SK-N-SH (cell line): ENCODE results near the gene MAU2. TPM values are rescaled to one million over a fixed set of nuclear protein-coding genes. Genes with fewer than 3 reads are reported as not detected.

ENCODE experiments used
- CTCF ChIA-PET: fragments of 300-600, 350-600 bp; formaldehyde crosslinking; extraction: SDS; loops from one replicate; lab custom pipeline; 2021; lab: Yijun Ruan, JAX
- POLR2A ChIA-PET: fragments of 350-600 bp; sonication (Branson Sonifier 250); formaldehyde crosslinking; extraction: SDS; loops from one replicate; lab custom pipeline; 2020; ENCODE audit warnings: antibody characterized with exemption, inconsistent platforms; lab: Yijun Ruan, JAX
- DNase-seq: peaks from one replicate; pipeline ENCODE4 v3.0.0; 2012
- H2AFZ ChIP-seq: fragments of 200-600 bp; sonication (generic); 2 replicates; pipeline ENCODE4 v1.8.1; 2016; ENCODE audit warnings: antibody characterized with exemption, mild to moderate bottlenecking, low read depth
- H3F3A ChIP-seq: fragments of 200-600 bp; sonication (generic); replicated peaks from 2 replicates; pipeline ENCODE3; 2016; ENCODE audit warnings: antibody characterized with exemption, mild to moderate bottlenecking; ENCODE audit not compliant: insufficient read depth
- H3K27ac ChIP-seq, 2 experiments: fragments of 200-500 bp in 1 of 2; fragments of 200-600 bp in 1 of 2; sonication (Bioruptor generic) in 1 of 2; sonication (generic), shearing (Covaris generic) in 1 of 2; 2 replicates each; pipeline versions ENCODE4 v1.5.1 to v1.6.1; 2014 to 2016; ENCODE audit warnings: low read depth in 2 of 2, inconsistent platforms in 1 of 2, low read length in 1 of 2, mild to moderate bottlenecking in 1 of 2, mixed read lengths in 1 of 2
- H3K27me3 ChIP-seq: fragments of 200-600 bp; sonication (generic), shearing (Covaris generic); 2 replicates; pipeline ENCODE4 v1.6.1; 2016; ENCODE audit warnings: mixed run types; ENCODE audit not compliant: insufficient read depth
- H3K36me3 ChIP-seq, 2 experiments: fragments of 200-500 bp in 1 of 2; fragments of 200-600 bp in 1 of 2; sonication (Bioruptor generic) in 1 of 2; sonication (generic) in 1 of 2; replicated peaks in 1 of 2; 2 replicates each; pipeline versions ENCODE3 to v1.5.1; 2014 to 2016; ENCODE audit warnings: low read length in 1 of 2, mild to moderate bottlenecking in 1 of 2; ENCODE audit not compliant: insufficient read depth in 2 of 2, control insufficient read depth in 1 of 2
- H3K4me1 ChIP-seq, 2 experiments: fragments of 200-500 bp in 1 of 2; fragments of 200-600 bp in 1 of 2; sonication (Bioruptor generic) in 1 of 2; sonication (generic), shearing (Covaris generic) in 1 of 2; 2 replicates each; pipeline versions ENCODE4 v1.5.1 to v1.6.1; 2014 to 2016; ENCODE audit warnings: low read depth in 1 of 2, low read length in 1 of 2, mixed run types in 1 of 2; ENCODE audit not compliant: insufficient read depth in 2 of 2, control insufficient read depth in 1 of 2
- H3K4me2 ChIP-seq: fragments of 200-600 bp; sonication (generic), shearing (Covaris generic); 2 replicates; pipeline ENCODE4 v1.6.1; 2017; ENCODE audit warnings: mixed run types
- H3K4me3 ChIP-seq, 2 experiments: fragments of 200-500 bp in 1 of 2; fragments of 200-600 bp in 1 of 2; sonication (Bioruptor generic) in 1 of 2; sonication (generic), shearing (Covaris generic) in 1 of 2; 2 replicates each; pipeline versions ENCODE4 v1.5.1 to v1.8.1; 2014 to 2016; ENCODE audit warnings: low read depth in 2 of 2, inconsistent platforms in 1 of 2, low read length in 1 of 2, mild to moderate bottlenecking in 1 of 2, mixed read lengths in 1 of 2, moderate library complexity in 1 of 2
- H3K79me2 ChIP-seq: fragments of 200-600 bp; sonication (generic); 2 replicates; pipeline ENCODE4 v1.8.1; 2017; ENCODE audit warnings: mild to moderate bottlenecking; ENCODE audit not compliant: insufficient read depth
- H3K9ac ChIP-seq: fragments of 200-600 bp; sonication (generic); 2 replicates; pipeline ENCODE4 v1.6.1; 2017; ENCODE audit warnings: mixed run types
- H3K9me2 ChIP-seq: fragments of 200-600 bp; sonication (generic); 2 replicates; pipeline ENCODE4 v1.6.1; 2017; ENCODE audit warnings: mixed run types
- H3K9me3 ChIP-seq: fragments of 200-600 bp; sonication (generic); 2 replicates; pipeline ENCODE4 v1.6.1; 2017; ENCODE audit warnings: mixed run types, mild to moderate bottlenecking, moderate library complexity
- H4K20me1 ChIP-seq: fragments of 200-600 bp; sonication (generic); 2 replicates; pipeline ENCODE4 v1.6.1; 2017; ENCODE audit warnings: mild to moderate bottlenecking, mixed run types; ENCODE audit not compliant: insufficient read depth
- EP300 ChIP-seq, 2 experiments: IDR thresholded peaks; 2 replicates each; pipeline versions ENCODE4 v1.4.0 to v1.6.1; 2012; ENCODE audit warnings: borderline replicate concordance in 1 of 2, low read depth in 1 of 2, low read length in 1 of 2
- EZH2phosphoT487 ChIP-seq: fragments of 200-600 bp; sonication (generic); IDR thresholded peaks from 2 replicates; pipeline ENCODE4 v1.6.1; 2017; ENCODE audit warnings: low read depth, mixed run types, mild to moderate bottlenecking, antibody characterized with exemption, moderate library complexity, borderline replicate concordance
- GATA2 ChIP-seq: sonication (generic); formaldehyde crosslinking; IDR thresholded peaks from 2 replicates; pipeline ENCODE4 v1.5.0; 2020; ENCODE audit warnings: mild to moderate bottlenecking, missing genetic modification reagents
- IRF3 ChIP-seq: fragments of 150-350 bp; IDR thresholded peaks from 2 replicates; pipeline ENCODE4 v1.6.1; 2016; ENCODE audit warnings: mild to moderate bottlenecking, low read depth, low read length
- NFIC ChIP-seq: IDR thresholded peaks from 2 replicates; pipeline ENCODE4 v1.4.0; 2012; ENCODE audit warnings: borderline replicate concordance
- RAD21 ChIP-seq: IDR thresholded peaks from 2 replicates; pipeline ENCODE4 v1.6.1; 2012; ENCODE audit warnings: mild to moderate bottlenecking, low read length
- REST ChIP-seq: IDR thresholded peaks from 2 replicates; pipeline ENCODE4 v1.6.1; 2012; ENCODE audit warnings: mild to moderate bottlenecking, low read depth, low read length, moderate library complexity
- RFX5 ChIP-seq: IDR thresholded peaks from 2 replicates; pipeline ENCODE4 v1.6.1; 2012; ENCODE audit warnings: mild to moderate bottlenecking, improper control_type of control experiment, low read length
- RXRA ChIP-seq: IDR thresholded peaks from 2 replicates; pipeline ENCODE4 v1.4.0; 2012; ENCODE audit warnings: low read depth, mild to moderate bottlenecking, borderline replicate concordance
- SIN3A ChIP-seq: IDR thresholded peaks from 2 replicates; pipeline ENCODE4 v1.6.1; 2012; ENCODE audit warnings: low read depth, mild to moderate bottlenecking, low read length, moderate library complexity, borderline replicate concordance
- TEAD4 ChIP-seq: IDR thresholded peaks from 2 replicates; pipeline ENCODE4 v1.4.0; 2012; ENCODE audit warnings: mild to moderate bottlenecking, borderline replicate concordance; ENCODE audit not compliant: insufficient read depth
- WGBS: methylation state at CpG from one replicate; pipeline ENCODE4 v1.1.6; 2017; ENCODE audit warnings: low lambda C conversion rate; 5-methylcytosine and 5-hydroxymethylcytosine counted together
- polyA plus RNA-seq, 3 experiments: library from polyadenylated mRNA; depleted of rRNA; stranded (reverse); fragments of >200 nt; gene quantifications; 2 replicates each; pipeline ENCODE4 v1.2.3, GENCODE V29; 2012
- TF ChIP-seq, protein P1 (sequence below): fragments of 200-600 bp; sonication (generic); IDR thresholded peaks from 2 replicates; pipeline ENCODE4 v1.6.1; 2017; ENCODE audit warnings: antibody characterized with exemption, mild to moderate bottlenecking, moderate library complexity

MAU2 gene
- polyA plus RNA-seq, 1 of the 3 experiments (the other 2 are of a cell fraction), result 17.6 TPM

DNA sequence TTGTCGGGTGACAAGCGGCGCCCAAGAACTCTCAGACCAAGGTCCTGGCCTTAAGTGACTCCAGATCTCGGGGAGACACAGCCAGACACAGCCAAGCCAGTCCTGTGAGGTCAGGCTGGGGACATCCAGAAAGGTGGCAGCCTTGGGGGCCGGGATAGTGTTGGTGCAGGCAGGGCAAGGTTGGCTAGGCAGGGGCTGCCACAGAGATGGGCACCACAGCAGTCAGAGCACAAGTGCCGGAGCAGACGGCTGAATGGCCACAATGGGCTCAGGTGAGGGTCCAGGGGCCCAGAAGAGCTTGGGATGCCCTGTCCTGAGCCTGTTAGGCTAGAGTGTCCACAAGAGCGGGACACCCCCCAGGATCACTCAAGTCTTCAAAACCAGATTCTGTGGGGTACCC lies 32.2 kb downstream of the MAU2 start:
- no peak for TF ChIP-seq IRF3
- TF ChIP-seq TEAD4, result no peak
- no peak for TF ChIP-seq RXRA
- TF ChIP-seq, protein P1, sequence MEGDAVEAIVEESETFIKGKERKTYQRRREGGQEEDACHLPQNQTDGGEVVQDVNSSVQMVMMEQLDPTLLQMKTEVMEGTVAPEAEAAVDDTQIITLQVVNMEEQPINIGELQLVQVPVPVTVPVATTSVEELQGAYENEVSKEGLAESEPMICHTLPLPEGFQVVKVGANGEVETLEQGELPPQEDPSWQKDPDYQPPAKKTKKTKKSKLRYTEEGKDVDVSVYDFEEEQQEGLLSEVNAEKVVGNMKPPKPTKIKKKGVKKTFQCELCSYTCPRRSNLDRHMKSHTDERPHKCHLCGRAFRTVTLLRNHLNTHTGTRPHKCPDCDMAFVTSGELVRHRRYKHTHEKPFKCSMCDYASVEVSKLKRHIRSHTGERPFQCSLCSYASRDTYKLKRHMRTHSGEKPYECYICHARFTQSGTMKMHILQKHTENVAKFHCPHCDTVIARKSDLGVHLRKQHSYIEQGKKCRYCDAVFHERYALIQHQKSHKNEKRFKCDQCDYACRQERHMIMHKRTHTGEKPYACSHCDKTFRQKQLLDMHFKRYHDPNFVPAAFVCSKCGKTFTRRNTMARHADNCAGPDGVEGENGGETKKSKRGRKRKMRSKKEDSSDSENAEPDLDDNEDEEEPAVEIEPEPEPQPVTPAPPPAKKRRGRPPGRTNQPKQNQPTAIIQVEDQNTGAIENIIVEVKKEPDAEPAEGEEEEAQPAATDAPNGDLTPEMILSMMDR, result no peak
- TF ChIP-seq NFIC, result no peak
- TF ChIP-seq EP300 (IDR thresholded peaks at IDR 0.05; ENCODE audit: borderline replicate concordance in 1 of 2, low read depth in 1 of 2, low read length in 1 of 2), result no peak
- no peak for TF ChIP-seq RFX5
- no peak for TF ChIP-seq GATA2 (CRISPR knock-in tag)
- no peak for TF ChIP-seq EZH2phosphoT487
- no peak for TF ChIP-seq SIN3A
- no peak for TF ChIP-seq RAD21
- TF ChIP-seq REST, result no peak
- TF ChIP-seq, all 33 proteins: peak for 0
- no peak overlapping the region for H3K9ac ChIP-seq
- ChIA-PET POLR2A (no interaction called here), CTCF (interaction anchor here (0.8 to 5.0 kb wide), 4 partner anchors 10 to 167 kb away, joined by 3 to 39 read pairs (median 4); no protein-coding TSS in a partner anchor)
- no peak overlapping the region for H3K4me3 ChIP-seq
- H3K36me3 ChIP-seq, result peaks cover 16 to 65% of the 10 kb centered on the region in 2 experiments
- H3K9me3 ChIP-seq, result no peaks in the 10 kb centered on the region
- H3K4me1 ChIP-seq, result no peaks in the 10 kb centered on the region
- H3K4me2 ChIP-seq, result no peak overlapping the region
- no peaks in the 10 kb centered on the region for H3F3A ChIP-seq
- WGBS, result 93% methylated on average over 2 of the region's 8 CpGs
- no peaks in the 10 kb centered on the region for H3K27me3 ChIP-seq
- DNase-seq, result no peak
- H4K20me1 ChIP-seq, result no peaks in the 10 kb centered on the region
- no peak overlapping the region for H3K27ac ChIP-seq
- no peaks in the 10 kb centered on the region for H3K79me2 ChIP-seq
- H3K9me2 ChIP-seq, result no peaks in the 10 kb centered on the region
- no peak overlapping the region for H2AFZ ChIP-seq
